CD4-positive, alpha-beta T cell treated with Interleukin-17A for 4 hours (primary cell): ENCODE measurements around the gene CDH16.

ENCODE experiments used
- DNase-seq: peaks from one replicate; pipeline ENCODE4 v3.0.0-alpha.2; 2020; ENCODE audit warnings: mixed read lengths

CDH16 gene

GRCh38 chr16:66926171-66926947, 7.7 kb upstream of the CDH16 start:
- no peak for DNase-seq

- DNase-seq, result no peak
Observed at GRCh38 chr16:66925322-66925840, 6.7 kb upstream of the CDH16 start, which contains the start of gene RRAD. Gene RRAD, minus strand, starts transcription at chr16:66925535. Its CDS starts 356 bp downstream, at chr16:66925179.

- peak; percentile 48 for DNase-seq
Observed at GRCh38 chr16:66924527-66925321, 6.0 kb upstream of the CDH16 start.

- DNase-seq, result no peak
Observed at GRCh38 chr16:66923866-66924265, 5.2 kb upstream of the CDH16 start.

GRCh38 chr16:66923247-66923731, 4.6 kb upstream of the CDH16 start:
- no peak for DNase-seq

- no peak for DNase-seq
Observed at GRCh38 chr16:66921729-66922450, 3.2 kb upstream of the CDH16 start.

GRCh38 chr16:66920924-66921680, 2.4 kb upstream of the CDH16 start:
- no peak for DNase-seq

- no peak for DNase-seq
Observed at GRCh38 chr16:66920299-66920590, 1.6 kb upstream of the CDH16 start.

- no peak for DNase-seq
Observed at GRCh38 chr16:66919569-66920298, 1.0 kb upstream of the CDH16 start.

GRCh38 chr16:66918355-66918754, 330 bp downstream of the CDH16 start:
- no peak for DNase-seq

- DNase-seq, result no peak
Observed at GRCh38 chr16:66917741-66918140, 944 bp downstream of the CDH16 start.

GRCh38 chr16:66916518-66916917, 2.2 kb downstream of the CDH16 start:
- DNase-seq, result no peak

- DNase-seq, result no peak
Observed at GRCh38 chr16:66915041-66915440, 3.6 kb downstream of the CDH16 start.

- DNase-seq, result no peak
Observed at GRCh38 chr16:66914541-66914940, 4.1 kb downstream of the CDH16 start.

- DNase-seq, result no peak
Observed at GRCh38 chr16:66913711-66914110, 5.0 kb downstream of the CDH16 start.

GRCh38 chr16:66913081-66913480, 5.6 kb downstream of the CDH16 start:
- no peak for DNase-seq

- DNase-seq, result no peak
Observed at GRCh38 chr16:66911801-66912200, 6.9 kb downstream of the CDH16 start.

- no peak for DNase-seq
Observed at GRCh38 chr16:66911112-66911511, 7.6 kb downstream of the CDH16 start.

- DNase-seq, result no peak
Observed at GRCh38 chr16:66910175-66910940, 8.3 kb downstream of the CDH16 start.

- DNase-seq, result no peak
Observed at GRCh38 chr16:66908762-66909559, 9.7 kb downstream of the CDH16 start.
